WERI-Rb-1 (cell line): ENCODE results near the gene GSTCD.

Experiments used
- DNase-seq: peaks from one replicate; pipeline ENCODE4 v3.0.0-alpha.2; 2020
- H3K27ac ChIP-seq: fragments of 250-450 bp; sonication (Bioruptor Pico); 2 replicates; pipeline ENCODE4 v1.5.1; 2020; ENCODE audit warnings: mild to moderate bottlenecking, moderate library complexity
- H3K27me3 ChIP-seq: fragments of 250-450 bp; sonication (Bioruptor Pico); 2 replicates; pipeline ENCODE4 v1.5.1; 2021; ENCODE audit warnings: mild to moderate bottlenecking, low read depth, moderate library complexity; ENCODE audit not compliant: insufficient read depth, severe bottlenecking
- H3K36me3 ChIP-seq: fragments of 250-450 bp; sonication (Bioruptor Pico); 2 replicates; pipeline ENCODE4 v1.5.1; 2020; ENCODE audit warnings: mild to moderate bottlenecking, moderate library complexity
- H3K4me3 ChIP-seq: 2 replicates; pipeline ENCODE4 v1.5.1; 2011; ENCODE audit warnings: low read depth, mild to moderate bottlenecking, control low read depth, low read length
- H3K9me3 ChIP-seq: fragments of 250-450 bp; sonication (Bioruptor Pico); 2 replicates; pipeline ENCODE4 v1.5.1; 2021; ENCODE audit warnings: mild to moderate bottlenecking, moderate library complexity; ENCODE audit not compliant: severe bottlenecking
- TF ChIP-seq, protein P1 (sequence below): IDR thresholded peaks from 2 replicates; pipeline ENCODE4 v1.5.1; 2011; ENCODE audit warnings: low read depth, mild to moderate bottlenecking, control low read depth, inconsistent platforms, low read length

The GSTCD gene, protein sequence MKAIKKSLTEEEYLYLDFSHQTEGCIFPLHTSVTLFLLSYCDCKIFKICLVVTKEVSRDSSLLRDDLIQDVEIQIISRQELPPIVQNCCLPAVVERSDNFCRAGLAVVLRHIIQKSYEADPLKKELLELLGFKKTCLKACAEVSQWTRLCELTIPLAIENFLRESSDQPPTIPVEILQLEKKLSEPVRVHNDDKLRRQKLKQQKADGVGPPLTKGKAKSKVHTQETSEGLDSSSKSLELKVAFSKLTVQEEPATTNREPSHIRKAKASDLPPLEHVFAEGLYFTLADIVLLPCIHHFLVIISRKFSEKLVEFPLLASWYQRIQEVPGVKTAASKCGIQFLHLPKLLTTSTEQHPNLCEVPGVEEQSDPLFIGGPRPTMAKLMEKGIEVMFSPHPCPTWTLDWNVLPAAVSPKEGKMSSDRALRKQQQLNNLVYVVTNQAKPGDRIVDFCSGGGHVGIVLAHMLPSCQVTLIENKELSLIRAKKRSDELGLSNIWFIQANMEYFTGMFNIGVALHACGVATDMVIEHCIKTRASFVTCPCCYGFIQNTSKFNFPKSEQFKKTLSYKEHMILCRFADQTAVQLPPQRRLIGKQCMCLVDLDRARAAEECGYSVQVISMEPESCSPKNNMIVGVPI

GRCh38 chr4:105708181-105709080 lies at the start of gene GSTCD, which contains the start of gene INTS12:
TSS of gene GSTCD (plus strand) at chr4:105708784. CDS start at chr4:105717614, 8,830 bp downstream.
TSS of gene INTS12 (minus strand) at chr4:105708689. CDS start at chr4:105700005, 8,684 bp downstream.
- TF ChIP-seq, protein P1, sequence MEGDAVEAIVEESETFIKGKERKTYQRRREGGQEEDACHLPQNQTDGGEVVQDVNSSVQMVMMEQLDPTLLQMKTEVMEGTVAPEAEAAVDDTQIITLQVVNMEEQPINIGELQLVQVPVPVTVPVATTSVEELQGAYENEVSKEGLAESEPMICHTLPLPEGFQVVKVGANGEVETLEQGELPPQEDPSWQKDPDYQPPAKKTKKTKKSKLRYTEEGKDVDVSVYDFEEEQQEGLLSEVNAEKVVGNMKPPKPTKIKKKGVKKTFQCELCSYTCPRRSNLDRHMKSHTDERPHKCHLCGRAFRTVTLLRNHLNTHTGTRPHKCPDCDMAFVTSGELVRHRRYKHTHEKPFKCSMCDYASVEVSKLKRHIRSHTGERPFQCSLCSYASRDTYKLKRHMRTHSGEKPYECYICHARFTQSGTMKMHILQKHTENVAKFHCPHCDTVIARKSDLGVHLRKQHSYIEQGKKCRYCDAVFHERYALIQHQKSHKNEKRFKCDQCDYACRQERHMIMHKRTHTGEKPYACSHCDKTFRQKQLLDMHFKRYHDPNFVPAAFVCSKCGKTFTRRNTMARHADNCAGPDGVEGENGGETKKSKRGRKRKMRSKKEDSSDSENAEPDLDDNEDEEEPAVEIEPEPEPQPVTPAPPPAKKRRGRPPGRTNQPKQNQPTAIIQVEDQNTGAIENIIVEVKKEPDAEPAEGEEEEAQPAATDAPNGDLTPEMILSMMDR, result 0 out of 2 replicates have a peak, but pooled peaks have one; percentile 2
- Histone ChIP-seq H3K27me3 (no peaks in the 10 kb centered on the region), H3K9me3 (no peaks in the 10 kb centered on the region), H3K4me3 (peak within 1 kb of the TSS; percentile 94), H3K27ac (peak within 1 kb of the TSS; percentile 95), H3K36me3 (peaks cover 3% of the 10 kb centered on the region)
- peak; percentile 97 for DNase-seq

- Histone ChIP-seq H3K9me3 (no peaks in the 10 kb centered on the region), H3K27ac (no peak overlapping the region), H3K36me3 (no peaks in the 10 kb centered on the region), H3K27me3 (no peaks in the 10 kb centered on the region), H3K4me3 (no peak overlapping the region)
- no peak for DNase-seq
- TF ChIP-seq, protein P1, result no peak
These were observed 49.4 kb upstream of the GSTCD start for GRCh38 chr4:105659190-105659589.

GRCh38 chr4:105661028-105661427 lies 47.6 kb upstream of the GSTCD start:
- DNase-seq, result no peak
- Histone ChIP-seq H3K36me3 (no peaks in the 10 kb centered on the region), H3K27ac (no peak overlapping the region), H3K27me3 (no peaks in the 10 kb centered on the region), H3K4me3 (no peak overlapping the region), H3K9me3 (no peaks in the 10 kb centered on the region)
- TF ChIP-seq, protein P1, result no peak

DNA sequence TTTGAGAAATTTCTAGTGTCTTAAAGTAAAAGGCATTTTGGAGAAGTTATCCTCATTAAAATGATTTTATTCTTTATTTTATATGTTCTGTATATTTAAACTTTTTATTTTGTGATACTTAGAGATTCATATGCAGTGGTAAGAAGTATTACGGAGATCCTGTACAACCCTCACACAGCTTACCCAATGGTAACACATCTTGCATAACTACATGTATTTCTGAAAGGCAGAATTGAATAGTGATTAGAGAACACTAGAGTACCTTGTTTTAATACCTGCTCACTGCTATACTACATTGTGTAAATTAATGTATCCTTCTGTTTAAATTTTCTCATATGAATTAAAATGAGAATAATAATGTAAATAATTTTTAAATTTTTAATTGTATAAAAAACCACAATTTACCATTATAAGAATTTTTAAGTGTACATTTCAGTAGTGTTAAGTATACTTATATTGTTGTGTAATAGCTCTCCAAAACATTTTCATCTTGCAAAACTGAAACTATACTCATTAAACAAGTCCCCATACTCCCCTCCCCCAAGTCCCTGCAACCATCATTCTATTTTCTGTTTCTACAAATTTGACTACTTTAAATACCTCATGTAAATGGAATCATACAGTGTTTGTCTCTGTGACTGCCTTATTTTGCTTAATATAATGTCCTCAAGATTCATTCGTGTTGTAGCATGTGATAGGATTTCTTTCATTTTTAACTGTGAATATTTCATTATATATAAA lies 45.5 kb upstream of the GSTCD start:
- Histone ChIP-seq H3K36me3 (no peaks in the 10 kb centered on the region), H3K4me3 (no peak overlapping the region), H3K27me3 (no peaks in the 10 kb centered on the region), H3K27ac (no peak overlapping the region), H3K9me3 (no peaks in the 10 kb centered on the region)
- TF ChIP-seq, protein P1, result no peak
- no peak for DNase-seq

- no peak for DNase-seq
- TF ChIP-seq, protein P1, result 0 out of 2 replicates have a peak, but pooled peaks have one; percentile 13
- no peak overlapping the region for H3K27ac ChIP-seq
These were observed 41.9 kb upstream of the GSTCD start for GRCh38 chr4:105666693-105667092.

More at GRCh38 chr4:105666693-105667092, 41.9 kb upstream of the GSTCD start:
- no peaks in the 10 kb centered on the region for H3K27me3 ChIP-seq
- no peaks in the 10 kb centered on the region for H3K9me3 ChIP-seq
- H3K4me3 ChIP-seq, result no peak overlapping the region
- no peaks in the 10 kb centered on the region for H3K36me3 ChIP-seq
